Lung (tissue), 12 donors: ENCODE results near the gene PDPK1. TPM values are rescaled to one million over a fixed set of nuclear protein-coding genes. Genes with fewer than 3 reads are reported as not detected.
"Not testable (repeated sequence)": the region's sequence is repeated elsewhere in the genome, so short reads cannot be mapped to it uniquely, and the experiment has no call there.

Source experiments
- ATAC-seq: fragments of 200-7000 bp; cut with Tn5 transposase; one replicate; pipeline ENCODE4 v1.9.1; 2020; ENCODE audit warnings: moderate number of reproducible peaks; ENCODE audit not compliant: insufficient read depth, low FRiP score
- DNase-seq, 3 donors: peaks; one replicate each; pipeline ENCODE4 v3.0.0-alpha.2; 2013 to 2017
- H3K27ac ChIP-seq, 2 donors: one replicate each; pipeline ENCODE4 v1.5.1; 2013; ENCODE audit warnings: mild to moderate bottlenecking in 2 of 2, moderate library complexity in 2 of 2, control low read depth in 1 of 2, inconsistent platforms in 1 of 2, low read depth in 1 of 2, low read length in 1 of 2
- H3K27me3 ChIP-seq, 3 donors: one replicate each; pipeline ENCODE4 v1.5.1; 2013; ENCODE audit warnings: low read length in 2 of 3; ENCODE audit not compliant: control insufficient read depth in 3 of 3, insufficient read depth in 3 of 3
- H3K36me3 ChIP-seq, 4 donors: one replicate each; pipeline ENCODE4 v1.5.1; 2013; ENCODE audit warnings: low read length in 4 of 4, mild to moderate bottlenecking in 1 of 4, moderate library complexity in 1 of 4; ENCODE audit not compliant: control insufficient read depth in 4 of 4, insufficient read depth in 4 of 4
- H3K4me1 ChIP-seq, 5 donors: one replicate each; pipeline ENCODE4 v1.5.1; 2013; ENCODE audit warnings: low read length in 5 of 5, mild to moderate bottlenecking in 2 of 5, moderate library complexity in 1 of 5; ENCODE audit not compliant: control insufficient read depth in 5 of 5, insufficient read depth in 5 of 5
- H3K4me3 ChIP-seq: one replicate; pipeline ENCODE4 v1.5.1; 2013; ENCODE audit warnings: mild to moderate bottlenecking, control low read depth, moderate library complexity
- H3K9ac ChIP-seq, 2 donors: one replicate each; pipeline ENCODE4 v1.5.1; 2013; ENCODE audit warnings: low read length in 2 of 2, control low read depth in 1 of 2; ENCODE audit not compliant: insufficient read depth in 1 of 2
- H3K9me3 ChIP-seq, 4 donors: one replicate each; pipeline ENCODE4 v1.5.1; 2013; ENCODE audit warnings: low read length in 3 of 4, mild to moderate bottlenecking in 1 of 4, moderate library complexity in 1 of 4; ENCODE audit not compliant: control insufficient read depth in 4 of 4, insufficient read depth in 3 of 4
- WGBS, 2 donors: extraction: QIAGEN DNeasy Blood & Tissue Kit; methylation state at CpG; one replicate each; pipeline ENCODE4 v1.1.7; 2013; 5-methylcytosine and 5-hydroxymethylcytosine counted together
- polyA plus RNA-seq, 2 donors: library from polyadenylated mRNA; stranded (reverse); fragments of 200-250 nt; gene quantifications; one replicate each; pipeline ENCODE4 v1.2.1, GENCODE V29; 2013
- total RNA-seq, 2 donors: library from RNA; depleted of rRNA in 1 of 2; stranded (reverse); fragments of >200 nt in 1 of 2; gene quantifications; one replicate each; pipeline ENCODE4 v1.2.1, GENCODE V29; 2014 to 2021
- TF ChIP-seq, protein P1 (sequence below): IDR thresholded peaks from 2 replicates; pipeline ENCODE4 v1.5.1; 2012; ENCODE audit warnings: mild to moderate bottlenecking; ENCODE audit errors: control extremely low read depth, extremely low read depth
- donor health status: control.
- donor health status: control.
- donor health status: Bipolar disorder and iron deficiency.
- donor health status: healthy.
- donor health status: DM: yes; HTN: yes; CAD: no.

PDPK1 gene
- total and polyA plus RNA-seq, 4 donors = 16.7 to 79.0 (median 33.8) TPM

DNA sequence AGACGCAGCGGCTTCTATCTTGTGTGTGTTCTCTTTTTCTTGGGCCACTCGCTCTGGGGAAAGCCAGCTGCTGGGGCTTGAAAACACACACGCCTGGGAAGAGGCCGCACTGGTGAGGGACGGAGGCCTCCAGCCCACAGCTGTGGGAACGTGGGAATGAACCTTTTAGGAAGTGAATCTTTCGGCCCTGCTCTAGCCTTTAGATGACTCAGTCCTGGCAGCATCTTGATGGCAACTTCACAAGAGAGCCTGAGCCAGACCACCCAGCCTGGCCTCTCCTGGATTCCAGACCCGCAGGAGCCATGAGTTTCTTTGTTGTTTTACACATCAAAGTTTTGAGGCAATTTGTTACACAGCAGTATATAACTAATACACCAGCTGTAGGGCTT lies 2.2 kb upstream of the PDPK1 start:
- Histone ChIP-seq H3K4me1 (peaks cover 2 to 22% (median 9%) of the 10 kb centered on the region in 5 donors), H3K36me3 (no peaks in the 10 kb centered on the region), H3K4me3 (no peak overlapping the region), H3K9me3 (no peaks in the 10 kb centered on the region), H3K9ac (no peak overlapping the region), H3K27ac (peak overlapping the region in 1 of 2 donors; percentile 58), H3K27me3 (no peaks in the 10 kb centered on the region)
- peak in 1 of 3 donors; percentile 30 for DNase-seq
- WGBS, 2 donors = 63 to 70% methylated on average over 9 of the region's 9 CpGs
- TF ChIP-seq, protein P1, sequence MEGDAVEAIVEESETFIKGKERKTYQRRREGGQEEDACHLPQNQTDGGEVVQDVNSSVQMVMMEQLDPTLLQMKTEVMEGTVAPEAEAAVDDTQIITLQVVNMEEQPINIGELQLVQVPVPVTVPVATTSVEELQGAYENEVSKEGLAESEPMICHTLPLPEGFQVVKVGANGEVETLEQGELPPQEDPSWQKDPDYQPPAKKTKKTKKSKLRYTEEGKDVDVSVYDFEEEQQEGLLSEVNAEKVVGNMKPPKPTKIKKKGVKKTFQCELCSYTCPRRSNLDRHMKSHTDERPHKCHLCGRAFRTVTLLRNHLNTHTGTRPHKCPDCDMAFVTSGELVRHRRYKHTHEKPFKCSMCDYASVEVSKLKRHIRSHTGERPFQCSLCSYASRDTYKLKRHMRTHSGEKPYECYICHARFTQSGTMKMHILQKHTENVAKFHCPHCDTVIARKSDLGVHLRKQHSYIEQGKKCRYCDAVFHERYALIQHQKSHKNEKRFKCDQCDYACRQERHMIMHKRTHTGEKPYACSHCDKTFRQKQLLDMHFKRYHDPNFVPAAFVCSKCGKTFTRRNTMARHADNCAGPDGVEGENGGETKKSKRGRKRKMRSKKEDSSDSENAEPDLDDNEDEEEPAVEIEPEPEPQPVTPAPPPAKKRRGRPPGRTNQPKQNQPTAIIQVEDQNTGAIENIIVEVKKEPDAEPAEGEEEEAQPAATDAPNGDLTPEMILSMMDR = no peak
- no peak for ATAC-seq

DNA sequence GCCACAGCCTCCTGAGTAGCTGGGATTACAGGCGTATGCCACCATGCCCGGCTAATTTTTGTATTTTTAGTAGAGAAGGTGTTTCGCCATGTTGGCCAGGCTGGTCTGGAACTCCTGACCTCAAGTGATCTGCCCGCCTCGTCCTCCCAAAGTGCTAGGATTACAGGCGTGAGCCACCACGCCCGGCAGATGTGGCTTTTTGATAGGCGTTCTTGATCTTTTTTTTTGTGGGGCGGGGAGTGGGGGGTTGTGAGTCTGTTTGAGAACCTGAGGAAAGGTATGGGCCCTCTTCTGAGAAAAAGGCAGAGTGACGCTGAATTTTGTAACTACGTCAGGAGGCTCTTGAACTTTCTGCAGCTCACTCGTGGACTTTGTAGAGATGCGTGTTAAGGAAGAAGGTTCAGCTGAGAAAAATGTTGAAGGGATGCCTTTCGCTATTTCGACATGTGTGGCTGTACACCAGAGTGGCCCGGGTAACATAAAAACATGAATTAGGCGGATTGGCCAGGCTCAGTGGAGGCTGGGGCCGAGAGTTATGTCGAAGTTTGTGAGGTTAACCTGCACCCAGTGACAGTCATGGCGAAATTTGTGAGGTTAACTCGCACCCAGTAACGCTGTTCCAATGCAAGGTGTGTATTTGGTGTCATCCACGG lies 1.5 kb downstream of the PDPK1 start:
- DNase-seq, H3K9me3 ChIP-seq, H3K27ac ChIP-seq, H3K36me3 ChIP-seq, ATAC-seq, H3K27me3 ChIP-seq, H3K9ac ChIP-seq, H3K4me3 ChIP-seq: not testable (repeated sequence)
- peaks cover 2 to 11% (median 5%) of the 10 kb centered on the region in 5 donors for H3K4me1 ChIP-seq
- WGBS, 2 donors = 73 to 81% methylated on average over 24 of the region's 24 CpGs

DNA sequence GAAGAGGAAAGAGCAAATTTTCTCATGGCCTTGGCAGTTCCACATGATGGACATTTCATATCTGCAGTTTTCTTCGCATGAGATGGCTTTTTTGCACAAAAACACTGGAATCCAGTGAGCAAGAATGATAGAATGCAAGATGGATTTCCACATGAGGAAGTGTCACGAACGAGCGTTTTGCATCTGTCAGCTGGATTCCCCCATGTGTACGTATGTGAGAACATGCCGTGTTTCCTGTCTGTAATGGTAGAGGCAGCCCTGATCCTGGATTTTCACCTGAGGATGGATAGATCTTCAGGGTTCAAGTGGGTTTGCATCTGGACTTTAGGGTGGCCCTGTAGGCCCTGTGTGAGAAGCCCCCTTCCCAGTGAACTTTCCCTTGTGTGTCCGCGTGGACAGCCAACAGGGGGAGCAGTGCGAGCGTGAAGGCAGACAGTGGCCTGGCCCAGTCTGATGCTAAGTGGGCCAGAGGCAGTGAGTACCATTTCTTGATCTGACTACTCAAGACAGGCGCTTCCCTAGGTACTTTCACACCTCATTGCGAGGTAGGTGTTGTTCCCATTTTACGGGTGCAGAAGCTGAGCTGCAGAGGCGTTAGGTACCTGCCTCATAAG lies 2.1 kb downstream of the PDPK1 start:
- H3K4me3 ChIP-seq, ATAC-seq, DNase-seq, H3K27me3 ChIP-seq, H3K9ac ChIP-seq, H3K36me3 ChIP-seq, H3K9me3 ChIP-seq: not testable (repeated sequence)
- 51 to 58% methylated on average over 14 of the region's 14 CpGs for WGBS, 2 donors
- Histone ChIP-seq H3K27ac (peak overlapping the region in 1 of 2 donors; percentile 31), H3K4me1 (peaks cover 2 to 11% (median 5%) of the 10 kb centered on the region in 5 donors)

DNA sequence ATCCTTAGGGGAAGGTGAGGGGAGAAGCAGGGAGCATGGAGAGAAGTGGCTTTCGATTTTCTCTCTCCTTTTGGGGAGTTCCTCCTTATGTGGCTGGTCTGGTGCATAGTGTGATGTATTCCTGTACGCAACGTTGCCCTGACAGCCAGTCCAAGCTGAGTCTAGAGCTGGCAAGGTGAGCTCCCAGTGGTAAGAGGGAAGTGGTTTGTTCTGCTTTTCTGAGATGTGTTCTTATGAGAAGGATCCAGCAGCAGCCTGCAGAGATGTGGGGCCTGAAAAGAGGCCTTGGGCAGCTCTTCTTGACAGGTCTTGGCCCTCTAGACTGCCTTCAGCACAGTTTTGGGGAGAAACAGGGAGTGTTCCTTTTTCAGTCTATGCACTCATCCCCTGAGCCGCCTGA lies 3.1 kb downstream of the PDPK1 start:
- H3K27ac ChIP-seq, DNase-seq, ATAC-seq, H3K4me3 ChIP-seq, H3K9me3 ChIP-seq, H3K4me1 ChIP-seq, H3K9ac ChIP-seq, H3K27me3 ChIP-seq, H3K36me3 ChIP-seq: not testable (repeated sequence)
- WGBS, 2 donors = 25 to 60% methylated on average over 2 to 3 of the region's 4 CpGs

DNA sequence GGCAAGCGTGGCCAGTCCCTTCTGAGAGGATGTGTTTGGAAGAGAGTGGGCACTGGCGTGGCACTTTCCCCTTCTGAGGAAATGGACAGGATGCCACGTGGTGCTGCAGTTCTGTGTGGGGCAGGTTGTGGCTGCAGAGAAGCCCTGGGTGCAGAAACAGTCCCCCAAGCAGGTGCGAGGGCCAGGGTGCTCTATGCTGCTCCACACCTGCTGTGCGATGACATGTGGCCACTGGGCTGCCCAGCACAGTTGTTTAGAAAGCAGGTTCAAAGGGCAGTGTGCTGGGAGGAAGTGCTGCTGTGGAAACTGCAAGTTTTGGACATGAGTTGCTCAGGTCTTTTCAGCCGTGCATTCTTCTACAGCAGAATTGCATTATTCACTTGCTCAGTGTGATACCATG lies 3.6 kb downstream of the PDPK1 start:
- not testable (repeated sequence) for DNase-seq, H3K9ac ChIP-seq, ATAC-seq, H3K27ac ChIP-seq, H3K36me3 ChIP-seq, H3K4me1 ChIP-seq, H3K9me3 ChIP-seq, H3K4me3 ChIP-seq, H3K27me3 ChIP-seq
- 52 to 56% methylated on average over 6 of the region's 6 CpGs for WGBS, 2 donors

DNA sequence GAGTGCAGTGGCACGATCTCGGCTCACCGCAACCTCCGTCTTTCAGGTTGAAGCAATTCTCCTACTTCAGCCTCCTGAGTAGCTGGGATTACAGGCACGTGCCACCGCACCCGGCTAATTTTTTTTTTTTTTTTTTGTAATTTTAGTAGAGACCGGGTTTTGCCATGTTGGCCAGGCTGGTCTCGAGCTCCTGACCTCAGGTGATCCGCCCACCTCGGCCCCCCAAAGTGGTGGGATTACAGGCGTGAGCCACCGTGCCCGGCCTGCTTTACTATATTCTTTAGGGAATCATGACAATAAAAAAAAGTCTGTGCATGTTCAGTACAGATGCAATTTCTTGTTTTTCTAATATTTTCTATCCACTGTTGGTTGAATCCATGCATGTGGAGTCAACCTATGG lies 6.0 kb downstream of the PDPK1 start:
- not testable (repeated sequence) for H3K9ac ChIP-seq, H3K9me3 ChIP-seq, H3K27me3 ChIP-seq, H3K36me3 ChIP-seq, ATAC-seq, H3K4me1 ChIP-seq, DNase-seq, H3K4me3 ChIP-seq, H3K27ac ChIP-seq
- 88 to 98% methylated on average over 10 to 14 of the region's 14 CpGs for WGBS, 2 donors

DNA sequence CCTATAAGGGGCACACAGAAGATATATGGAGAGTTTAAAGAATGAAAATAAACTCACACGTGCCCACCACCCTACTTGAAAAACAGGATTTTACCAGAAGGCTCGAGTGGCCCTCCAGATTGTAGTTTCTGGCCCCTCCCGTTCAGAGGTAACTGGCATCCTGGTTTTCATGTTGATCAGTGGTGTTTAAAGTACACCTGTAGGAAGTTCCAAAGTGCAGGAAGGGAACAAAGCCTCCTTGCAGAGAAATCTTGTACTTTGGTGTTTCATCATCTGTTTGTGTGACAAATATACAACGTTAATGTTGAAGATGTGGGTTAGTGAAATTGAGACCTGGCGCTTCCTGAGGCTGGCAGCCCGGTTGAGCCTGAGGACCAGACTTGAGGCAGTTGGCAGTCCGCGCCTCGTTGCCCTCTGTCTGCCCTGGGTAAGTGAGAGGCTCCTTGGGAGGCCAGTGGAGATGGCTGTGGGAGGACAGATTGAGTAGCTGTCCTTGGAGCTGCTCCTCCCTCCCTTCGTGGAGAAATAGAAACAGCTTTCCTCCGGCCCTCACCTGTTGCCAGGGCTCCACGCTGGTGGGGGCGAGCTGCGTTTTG lies 12.6 kb downstream of the PDPK1 start:
- WGBS, 2 donors = no CpG with 5 or more reads among the region's 14 CpGs
- H3K9me3 ChIP-seq, H3K9ac ChIP-seq, ATAC-seq, DNase-seq, H3K36me3 ChIP-seq, H3K27me3 ChIP-seq, H3K27ac ChIP-seq, H3K4me3 ChIP-seq, H3K4me1 ChIP-seq: not testable (repeated sequence)
